NCI-H524 treated with DMSO at 0.1 percent for 48 hours (cell line): Measurements from ENCODE around the gene ACER2.
"Not testable (repeated sequence)": the region's sequence is repeated elsewhere in the genome, so short reads cannot be mapped to it uniquely, and the experiment has no call there.

Experiments used
- DNase-seq: peaks from one replicate; lab custom pipeline; 2025; lab: John Stamatoyannopoulos, UW

ACER2 gene

GRCh38 chr9:19409401-19410194, 789 bp downstream of the ACER2 start:
- DNase-seq = peak; percentile 49

- DNase-seq = no peak
Observed at GRCh38 chr9:19410195-19410503, 1.3 kb downstream of the ACER2 start.

GRCh38 chr9:19410594-19410993, 1.8 kb downstream of the ACER2 start:
- DNase-seq = no peak

- no peak for DNase-seq
Observed at GRCh38 chr9:19411316-19411715, 2.5 kb downstream of the ACER2 start.

- DNase-seq = not testable (repeated sequence)
Observed at GRCh38 chr9:19413456-19413855, 4.6 kb downstream of the ACER2 start.

- no peak for DNase-seq
Observed at GRCh38 chr9:19416143-19416542, 7.3 kb downstream of the ACER2 start.

- DNase-seq = no peak
Observed at GRCh38 chr9:19420877-19421276, 12.1 kb downstream of the ACER2 start.

- DNase-seq = no peak
Observed at GRCh38 chr9:19423163-19423562, 14.4 kb downstream of the ACER2 start.

- no peak for DNase-seq
Observed at GRCh38 chr9:19424176-19424779, 15.5 kb downstream of the ACER2 start.

GRCh38 chr9:19429595-19429994, 20.8 kb downstream of the ACER2 start:
- DNase-seq = no peak

- DNase-seq = no peak
Observed at GRCh38 chr9:19430201-19430760, 21.5 kb downstream of the ACER2 start.

GRCh38 chr9:19431361-19432171, 22.8 kb downstream of the ACER2 start:
- no peak for DNase-seq

- DNase-seq = no peak
Observed at GRCh38 chr9:19432473-19432872, 23.7 kb downstream of the ACER2 start.

- not testable (repeated sequence) for DNase-seq
Observed at GRCh38 chr9:19433729-19434128, 24.9 kb downstream of the ACER2 start.

GRCh38 chr9:19440376-19440775, 31.6 kb downstream of the ACER2 start:
- DNase-seq = no peak

- DNase-seq = no peak
Observed at GRCh38 chr9:19440823-19441580, 32.2 kb downstream of the ACER2 start.

- no peak for DNase-seq
Observed at GRCh38 chr9:19441730-19442129, 32.9 kb downstream of the ACER2 start.

- no peak for DNase-seq
Observed at GRCh38 chr9:19442240-19442639, 33.4 kb downstream of the ACER2 start.

- no peak for DNase-seq
Observed at GRCh38 chr9:19445452-19445851, 36.6 kb downstream of the ACER2 start.

- no peak for DNase-seq
Observed at GRCh38 chr9:19446361-19446861, 37.6 kb downstream of the ACER2 start.

- DNase-seq = no peak
Observed at GRCh38 chr9:19451240-19452087, 42.7 kb downstream of the ACER2 start.
